Measurements from ENCODE around the gene BPTF. TPM values are rescaled to one million over a fixed set of nuclear protein-coding genes. Genes with fewer than 3 reads are reported as not detected.
"Not testable (repeated sequence)": the region's sequence is repeated elsewhere in the genome, so short reads cannot be mapped to it uniquely, and the experiment has no call there.

BPTF gene
- total and polyA plus RNA-seq, 8 donors = 75.4 to 137 (median 126) TPM

DNA sequence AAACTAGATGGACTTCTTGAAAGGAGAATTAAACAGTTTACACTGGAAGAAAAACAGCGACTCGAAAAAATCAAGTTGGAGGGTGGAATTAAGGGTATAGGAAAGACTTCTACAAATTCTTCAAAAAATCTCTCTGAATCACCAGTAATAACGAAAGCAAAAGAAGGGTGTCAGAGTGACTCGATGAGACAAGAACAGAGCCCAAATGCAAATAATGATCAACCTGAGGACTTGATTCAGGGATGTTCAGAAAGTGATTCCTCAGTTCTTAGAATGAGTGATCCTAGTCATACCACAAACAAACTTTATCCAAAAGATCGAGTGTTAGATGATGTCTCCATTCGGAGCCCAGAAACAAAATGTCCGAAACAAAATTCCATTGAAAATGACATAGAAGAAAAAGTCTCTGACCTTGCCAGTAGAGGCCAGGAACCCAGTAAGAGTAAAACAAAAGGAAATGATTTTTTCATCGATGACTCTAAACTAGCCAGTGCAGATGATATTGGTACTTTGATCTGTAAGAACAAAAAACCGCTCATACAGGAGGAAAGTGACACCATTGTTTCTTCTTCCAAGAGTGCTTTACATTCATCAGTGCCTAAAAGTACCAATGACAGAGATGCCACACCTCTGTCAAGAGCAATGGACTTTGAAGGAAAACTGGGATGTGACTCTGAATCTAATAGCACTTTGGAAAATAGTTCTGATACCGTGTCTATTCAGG, 85.9 kb downstream of the BPTF start:
- peaks cover 0 to 95% of the 10 kb centered on the region in 2 donors for H3K36me3 ChIP-seq
- no peak for DNase-seq
- no peak overlapping the region for H3K27ac ChIP-seq
- no peaks in the 10 kb centered on the region for H3K4me1 ChIP-seq
- H3K27me3 ChIP-seq = no peaks in the 10 kb centered on the region
- no peak overlapping the region for H3K4me3 ChIP-seq
- intact Hi-C loops (cut with DNase I) = no loop called here
- no peak for ATAC-seq
- no peaks in the 10 kb centered on the region for H3K9me3 ChIP-seq
- TF ChIP-seq CTCF (IDR thresholded peaks at IDR 0.05) = no peak

DNA sequence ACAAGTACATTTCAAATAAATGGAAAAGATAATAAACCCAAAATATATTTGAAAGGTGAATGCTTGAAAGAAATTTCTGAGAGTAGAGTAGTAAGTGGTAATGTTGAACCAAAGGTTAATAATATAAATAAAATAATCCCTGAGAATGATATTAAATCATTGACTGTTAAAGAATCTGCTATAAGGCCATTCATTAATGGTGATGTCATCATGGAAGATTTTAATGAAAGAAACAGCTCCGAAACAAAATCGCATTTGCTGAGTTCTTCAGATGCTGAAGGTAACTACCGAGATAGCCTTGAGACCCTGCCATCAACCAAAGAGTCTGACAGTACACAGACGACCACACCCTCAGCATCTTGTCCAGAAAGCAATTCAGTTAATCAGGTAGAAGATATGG, 86.8 kb downstream of the BPTF start:
- intact Hi-C loops (cut with DNase I) = no loop called here
- Histone ChIP-seq H3K4me3 (no peak overlapping the region), H3K27ac (no peak overlapping the region), H3K36me3 (peaks cover 0 to 90% of the 10 kb centered on the region in 2 donors), H3K27me3 (no peaks in the 10 kb centered on the region), H3K4me1 (no peaks in the 10 kb centered on the region), H3K9me3 (no peaks in the 10 kb centered on the region)
- DNase-seq (no peak), ATAC-seq (no peak)
- no peak for TF ChIP-seq CTCF (IDR thresholded peaks at IDR 0.05)

GRCh38 chr17:67912656-67913055, 87.4 kb downstream of the BPTF start:
- TF ChIP-seq CTCF (IDR thresholded peaks at IDR 0.05) = no peak

GRCh38 chr17:67920212-67920611, 94.9 kb downstream of the BPTF start:
- Histone ChIP-seq H3K27ac (no peak overlapping the region), H3K4me1 (no peaks in the 10 kb centered on the region), H3K27me3 (no peaks in the 10 kb centered on the region), H3K4me3 (no peak overlapping the region), H3K36me3 (peaks cover 0 to 92% of the 10 kb centered on the region in 2 donors), H3K9me3 (no peaks in the 10 kb centered on the region)
- ATAC-seq (no peak), DNase-seq (no peak)
- TF ChIP-seq CTCF (IDR thresholded peaks at IDR 0.05) = no peak
- intact Hi-C loops (cut with DNase I) = no loop called here

More at GRCh38 chr17:67912656-67913055, 87.4 kb downstream of the BPTF start:
- DNase-seq (no peak), ATAC-seq (no peak)
- Histone ChIP-seq H3K4me3 (no peak overlapping the region), H3K27ac (no peak overlapping the region), H3K9me3 (no peaks in the 10 kb centered on the region), H3K4me1 (no peaks in the 10 kb centered on the region), H3K27me3 (no peaks in the 10 kb centered on the region), H3K36me3 (peaks cover 0 to 90% of the 10 kb centered on the region in 2 donors)
- intact Hi-C loops (cut with DNase I) = no loop called here

DNA sequence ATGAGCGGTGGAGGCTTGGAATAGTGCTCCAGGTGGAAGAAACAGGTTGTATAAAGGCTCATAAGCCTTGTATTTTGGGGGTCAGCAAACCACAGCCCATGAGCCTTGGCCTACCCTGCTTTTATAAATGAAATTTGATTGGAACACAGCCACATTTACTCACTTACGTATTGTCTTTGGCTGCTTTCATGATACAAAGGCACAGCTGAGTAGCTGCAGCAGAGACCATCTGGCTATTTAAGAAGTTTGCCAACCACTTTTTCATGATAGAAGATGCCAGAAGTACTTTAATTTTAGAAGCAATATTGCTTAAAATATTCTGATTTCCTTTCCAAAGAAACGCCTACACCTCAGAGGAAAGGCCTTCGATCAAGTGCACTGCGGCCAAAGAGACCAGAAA, 97.2 kb downstream of the BPTF start:
- H3K36me3 ChIP-seq = peaks cover 0 to 97% of the 10 kb centered on the region in 2 donors
- no peak for TF ChIP-seq CTCF (IDR thresholded peaks at IDR 0.05)
- H3K27ac ChIP-seq = no peak overlapping the region
- H3K27me3 ChIP-seq = no peaks in the 10 kb centered on the region
- H3K4me3 ChIP-seq = no peak overlapping the region
- ATAC-seq = no peak
- no peaks in the 10 kb centered on the region for H3K9me3 ChIP-seq
- peak in 2 of 4 donors; percentile 6 to 8 for DNase-seq
- intact Hi-C loops (cut with DNase I) = no loop called here
- H3K4me1 ChIP-seq = no peaks in the 10 kb centered on the region

DNA sequence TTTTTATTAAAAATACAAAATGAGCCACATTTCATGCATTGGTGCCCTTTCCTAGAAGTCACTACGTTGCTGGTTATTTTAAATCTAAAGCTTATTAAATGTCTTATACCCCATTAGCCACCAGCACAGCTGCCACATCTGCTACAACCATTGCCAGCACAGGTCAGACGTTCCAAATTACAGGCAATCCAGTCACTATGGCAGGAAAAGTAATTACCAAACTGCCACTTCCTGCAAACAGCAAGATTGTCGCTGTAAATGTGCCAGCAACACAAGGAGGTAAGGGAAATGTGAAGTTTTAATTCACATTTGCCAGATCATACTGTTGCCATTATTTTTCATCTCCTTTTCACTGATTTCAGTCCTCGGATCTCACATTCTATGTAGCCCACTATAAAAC, 103.5 kb downstream of the BPTF start:
- intact Hi-C loops (cut with DNase I); H3K27me3 ChIP-seq; H3K27ac ChIP-seq; H3K4me1 ChIP-seq; H3K9me3 ChIP-seq; H3K4me3 ChIP-seq; ATAC-seq; DNase-seq: not testable (repeated sequence)
- peaks cover 0 to 100% of the 10 kb centered on the region in 2 donors for H3K36me3 ChIP-seq

All from left lung (tissue), 10 donors.